OCI-LY1 (cell line): Measurements from ENCODE around the gene IZUMO4.

ENCODE experiments used
- H2AFZ ChIP-seq: fragments of 200-600 bp; sonication (generic), shearing (Covaris generic); 2 replicates; pipeline ENCODE4 v1.6.0; 2014; ENCODE audit warnings: antibody characterized with exemption, mild to moderate bottlenecking, low read length
- H3F3A ChIP-seq: fragments of 200-600 bp; sonication (generic), shearing (Covaris generic); 2 replicates; pipeline ENCODE4 v1.6.0; 2014; ENCODE audit warnings: mild to moderate bottlenecking, antibody characterized with exemption, low read length, moderate library complexity; ENCODE audit not compliant: insufficient read depth
- H3K27ac ChIP-seq: fragments of 200-600 bp; sonication (generic); 2 replicates; pipeline ENCODE4 v1.5.1; 2014; ENCODE audit warnings: low read length, mixed run types, mild to moderate bottlenecking, low read depth; ENCODE audit not compliant: poor library complexity, severe bottlenecking
- H3K27me3 ChIP-seq: fragments of 200-600 bp; sonication (generic); 2 replicates; pipeline ENCODE4 v1.6.0; 2014; ENCODE audit warnings: antibody characterized with exemption, mild to moderate bottlenecking, low read length, moderate library complexity; ENCODE audit not compliant: insufficient read depth
- H3K36me3 ChIP-seq: fragments of 200-600 bp; sonication (generic); 2 replicates; pipeline ENCODE4 v1.6.1; 2014; ENCODE audit warnings: mild to moderate bottlenecking, antibody characterized with exemption, low read length, moderate library complexity, mixed read lengths; ENCODE audit not compliant: insufficient read depth
- H3K4me1 ChIP-seq: fragments of 200-600 bp; sonication (generic); 2 replicates; pipeline ENCODE4 v1.5.1; 2014; ENCODE audit warnings: mild to moderate bottlenecking, low read length, moderate library complexity; ENCODE audit not compliant: insufficient read depth, severe bottlenecking
- H3K4me2 ChIP-seq: fragments of 200-600 bp; sonication (generic), shearing (Covaris generic); 2 replicates; pipeline ENCODE4 v1.6.1; 2014; ENCODE audit warnings: low read length
- H3K4me3 ChIP-seq: fragments of 200-600 bp; sonication (generic); 2 replicates; pipeline ENCODE4 v1.5.1; 2014; ENCODE audit warnings: low read length, low read depth, mild to moderate bottlenecking, mixed read lengths; ENCODE audit not compliant: poor library complexity, severe bottlenecking
- H3K79me2 ChIP-seq: fragments of 200-600 bp; shearing (Covaris generic); 2 replicates; pipeline ENCODE4 v1.6.1; 2016; ENCODE audit warnings: mixed run types, low read length, mixed read lengths; ENCODE audit not compliant: insufficient read depth
- H3K9ac ChIP-seq: fragments of 200-600 bp; sonication (generic), shearing (Covaris generic); 2 replicates; pipeline ENCODE4 v1.6.1; 2014; ENCODE audit warnings: mild to moderate bottlenecking, low read length, mixed read lengths
- H3K9me2 ChIP-seq: fragments of 200-600 bp; sonication (generic), shearing (Covaris generic); 2 replicates; pipeline ENCODE4 v1.6.1; 2014; ENCODE audit warnings: low read depth, mild to moderate bottlenecking, low read length, mixed read lengths
- H3K9me3 ChIP-seq: fragments of 200-600 bp; shearing (Covaris generic); 2 replicates; pipeline ENCODE4 v1.6.1; 2014; ENCODE audit warnings: low read length, mixed read lengths
- H4K20me1 ChIP-seq: fragments of 200-600 bp; sonication (generic), shearing (Covaris generic); 2 replicates; pipeline ENCODE4 v1.6.0; 2016; ENCODE audit warnings: mild to moderate bottlenecking, low read length; ENCODE audit not compliant: insufficient read depth
- CTCF ChIP-seq: fragments of 200-600 bp; sonication (generic), shearing (Covaris generic); IDR thresholded peaks from 2 replicates; pipeline ENCODE4 v1.5.1; 2017; ENCODE audit warnings: mild to moderate bottlenecking, antibody characterized with exemption, low read length, moderate library complexity, mixed read lengths
- EZH2 ChIP-seq: fragments of 200-600 bp; sonication (generic), shearing (Covaris generic); IDR thresholded peaks from 2 replicates; pipeline ENCODE4 v1.8.0; 2017; ENCODE audit warnings: borderline replicate concordance, mixed run types, mild to moderate bottlenecking, antibody characterized with exemption, low read length, moderate library complexity, mixed read lengths

Gene IZUMO4

GRCh38 chr19:2132191-2132590, 35.5 kb downstream of the IZUMO4 start:
- Histone ChIP-seq H2AFZ (no peak overlapping the region), H3K4me2 (no peak overlapping the region), H3K27ac (no peak overlapping the region), H3K9me2 (no peaks in the 10 kb centered on the region), H3K4me1 (no peaks in the 10 kb centered on the region), H3K9me3 (no peaks in the 10 kb centered on the region), H3K4me3 (no peak overlapping the region), H3K27me3 (no peaks in the 10 kb centered on the region), H3F3A (no peaks in the 10 kb centered on the region), H3K9ac (no peak overlapping the region), H3K79me2 (no peaks in the 10 kb centered on the region), H3K36me3 (peaks cover 26% of the 10 kb centered on the region), H4K20me1 (no peaks in the 10 kb centered on the region)
- TF ChIP-seq CTCF: no peak
- no peak for TF ChIP-seq EZH2

- Histone ChIP-seq H3K36me3 (peaks cover 30% of the 10 kb centered on the region), H3K9me3 (no peaks in the 10 kb centered on the region), H2AFZ (no peak overlapping the region), H3K27me3 (no peaks in the 10 kb centered on the region), H3K79me2 (no peaks in the 10 kb centered on the region), H3K4me1 (no peaks in the 10 kb centered on the region), H3K9me2 (no peaks in the 10 kb centered on the region), H4K20me1 (no peaks in the 10 kb centered on the region), H3F3A (no peaks in the 10 kb centered on the region), H3K4me3 (no peak overlapping the region), H3K27ac (no peak overlapping the region), H3K9ac (no peak overlapping the region), H3K4me2 (no peak overlapping the region)
- TF ChIP-seq EZH2 (no peak), CTCF (no peak)
Measured at GRCh38 chr19:2132731-2133490, 36.2 kb downstream of the IZUMO4 start.

- Histone ChIP-seq H2AFZ (no peak overlapping the region), H3K9ac (no peak overlapping the region), H3K4me2 (no peak overlapping the region), H3K79me2 (no peaks in the 10 kb centered on the region), H3K9me3 (no peaks in the 10 kb centered on the region), H3K36me3 (peaks cover 30% of the 10 kb centered on the region), H3F3A (no peaks in the 10 kb centered on the region), H3K27ac (no peak overlapping the region), H3K27me3 (no peaks in the 10 kb centered on the region), H3K9me2 (no peaks in the 10 kb centered on the region), H3K4me1 (no peaks in the 10 kb centered on the region), H4K20me1 (no peaks in the 10 kb centered on the region), H3K4me3 (no peak overlapping the region)
- TF ChIP-seq EZH2: no peak
Measured at GRCh38 chr19:2135474-2136402, 39.0 kb downstream of the IZUMO4 start.
